Cardiac muscle cell (in vitro differentiated cells and primary cell): ENCODE results near the gene BEAN1. TPM values are rescaled to one million over a fixed set of nuclear protein-coding genes. Genes with fewer than 3 reads are reported as not detected.

Experiments used
- DNase-seq, 2 donors: peaks; one replicate each; pipeline versions ENCODE4 v3.0.0 to v3.0.0-alpha.2; 2010 to 2017; ENCODE audit warnings: low read depth in 1 of 2, low spot score in 1 of 2
- H3K27ac ChIP-seq: fragments of 200-600 bp; sonication (generic); 2 replicates; pipeline ENCODE4 v1.5.1; 2016
- H3K27me3 ChIP-seq: fragments of 200-600 bp; sonication (generic); 2 replicates; pipeline ENCODE4 v1.6.0; 2016; ENCODE audit warnings: control low read depth
- H3K36me3 ChIP-seq: fragments of 200-600 bp; sonication (generic); 2 replicates; pipeline ENCODE4 v1.5.1; 2016; ENCODE audit warnings: control low read depth
- H3K4me1 ChIP-seq: fragments of 200-600 bp; sonication (generic); 2 replicates; pipeline ENCODE4 v1.8.1; 2017; ENCODE audit warnings: low read depth, mild to moderate bottlenecking, mixed run types
- H3K4me3 ChIP-seq: fragments of 200-600 bp; sonication (generic); 2 replicates; pipeline ENCODE4 v1.5.1; 2016; ENCODE audit warnings: mild to moderate bottlenecking
- H3K9me3 ChIP-seq: fragments of 200-600 bp; sonication (generic); 2 replicates; pipeline ENCODE4 v1.5.1; 2017; ENCODE audit warnings: low read depth, mild to moderate bottlenecking, control low read depth
- polyA plus RNA-seq: library from polyadenylated mRNA; unstranded; fragments of >200 nt; fragmentation: Nextera tagmentation; extraction: Ambion mirVana; gene quantifications from 2 replicates; pipeline ENCODE4 v1.2.1, GENCODE V29; 2016
- total RNA-seq: library from RNA; depleted of rRNA; stranded (reverse); fragments of >200 nt; gene quantifications from 2 replicates; pipeline ENCODE4 v1.2.3, GENCODE V29; 2016
- TF ChIP-seq, protein P1 (sequence below): IDR thresholded peaks from 2 replicates; pipeline ENCODE4 v1.5.1; 2012; ENCODE audit warnings: low read depth, mild to moderate bottlenecking, low read length

BEAN1 gene
- total RNA-seq (1.2 and 2.4 TPM in 2 replicates), polyA plus RNA-seq (2.9 and 3.0 TPM in 2 replicates)

GRCh38 chr16:66427036-66427860, at the start of gene BEAN1:
BEAN1 (plus strand) TSS chr16:66427295; CDS start chr16:66437677, 10,382 bp downstream.
- no peaks in the 10 kb centered on the region for H3K4me1 ChIP-seq
- TF ChIP-seq, protein P1, sequence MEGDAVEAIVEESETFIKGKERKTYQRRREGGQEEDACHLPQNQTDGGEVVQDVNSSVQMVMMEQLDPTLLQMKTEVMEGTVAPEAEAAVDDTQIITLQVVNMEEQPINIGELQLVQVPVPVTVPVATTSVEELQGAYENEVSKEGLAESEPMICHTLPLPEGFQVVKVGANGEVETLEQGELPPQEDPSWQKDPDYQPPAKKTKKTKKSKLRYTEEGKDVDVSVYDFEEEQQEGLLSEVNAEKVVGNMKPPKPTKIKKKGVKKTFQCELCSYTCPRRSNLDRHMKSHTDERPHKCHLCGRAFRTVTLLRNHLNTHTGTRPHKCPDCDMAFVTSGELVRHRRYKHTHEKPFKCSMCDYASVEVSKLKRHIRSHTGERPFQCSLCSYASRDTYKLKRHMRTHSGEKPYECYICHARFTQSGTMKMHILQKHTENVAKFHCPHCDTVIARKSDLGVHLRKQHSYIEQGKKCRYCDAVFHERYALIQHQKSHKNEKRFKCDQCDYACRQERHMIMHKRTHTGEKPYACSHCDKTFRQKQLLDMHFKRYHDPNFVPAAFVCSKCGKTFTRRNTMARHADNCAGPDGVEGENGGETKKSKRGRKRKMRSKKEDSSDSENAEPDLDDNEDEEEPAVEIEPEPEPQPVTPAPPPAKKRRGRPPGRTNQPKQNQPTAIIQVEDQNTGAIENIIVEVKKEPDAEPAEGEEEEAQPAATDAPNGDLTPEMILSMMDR, result no peak
- H3K36me3 ChIP-seq, result no peaks in the 10 kb centered on the region
- H3K4me3 ChIP-seq, result peak within 1 kb of the TSS; percentile 78
- no peak within 1 kb of the TSS for H3K27ac ChIP-seq
- no peaks in the 10 kb centered on the region for H3K9me3 ChIP-seq
- peak; percentile 54 to 71 for DNase-seq
- H3K27me3 ChIP-seq, result peaks cover 93% of the 10 kb centered on the region

DNA sequence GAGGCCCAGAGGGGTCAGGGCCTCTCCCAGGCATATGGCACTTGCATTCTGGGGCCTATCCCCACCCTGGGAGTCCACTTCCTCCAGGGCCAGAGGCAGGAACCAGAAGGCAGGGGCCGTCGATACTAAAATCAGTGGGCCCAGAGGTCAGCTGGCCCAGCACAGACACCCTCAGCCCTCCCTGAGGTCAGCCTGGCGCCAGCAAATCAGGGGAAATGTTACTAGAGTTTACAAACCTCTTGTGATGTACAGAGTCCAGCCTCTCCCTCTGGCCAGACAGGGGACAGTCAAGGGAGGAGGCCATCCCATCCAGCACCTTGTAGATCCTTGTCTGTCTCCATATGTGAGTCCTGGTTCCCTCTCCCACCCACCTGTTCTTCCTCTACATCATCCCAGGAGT, 49.8 kb upstream of the BEAN1 start:
- no peak overlapping the region for H3K4me3 ChIP-seq
- no peak overlapping the region for H3K27ac ChIP-seq
- no peaks in the 10 kb centered on the region for H3K4me1 ChIP-seq
- no peaks in the 10 kb centered on the region for H3K9me3 ChIP-seq
- no peaks in the 10 kb centered on the region for H3K27me3 ChIP-seq
- H3K36me3 ChIP-seq, result no peaks in the 10 kb centered on the region
- TF ChIP-seq, protein P1, result no peak
- no peak for DNase-seq

DNA sequence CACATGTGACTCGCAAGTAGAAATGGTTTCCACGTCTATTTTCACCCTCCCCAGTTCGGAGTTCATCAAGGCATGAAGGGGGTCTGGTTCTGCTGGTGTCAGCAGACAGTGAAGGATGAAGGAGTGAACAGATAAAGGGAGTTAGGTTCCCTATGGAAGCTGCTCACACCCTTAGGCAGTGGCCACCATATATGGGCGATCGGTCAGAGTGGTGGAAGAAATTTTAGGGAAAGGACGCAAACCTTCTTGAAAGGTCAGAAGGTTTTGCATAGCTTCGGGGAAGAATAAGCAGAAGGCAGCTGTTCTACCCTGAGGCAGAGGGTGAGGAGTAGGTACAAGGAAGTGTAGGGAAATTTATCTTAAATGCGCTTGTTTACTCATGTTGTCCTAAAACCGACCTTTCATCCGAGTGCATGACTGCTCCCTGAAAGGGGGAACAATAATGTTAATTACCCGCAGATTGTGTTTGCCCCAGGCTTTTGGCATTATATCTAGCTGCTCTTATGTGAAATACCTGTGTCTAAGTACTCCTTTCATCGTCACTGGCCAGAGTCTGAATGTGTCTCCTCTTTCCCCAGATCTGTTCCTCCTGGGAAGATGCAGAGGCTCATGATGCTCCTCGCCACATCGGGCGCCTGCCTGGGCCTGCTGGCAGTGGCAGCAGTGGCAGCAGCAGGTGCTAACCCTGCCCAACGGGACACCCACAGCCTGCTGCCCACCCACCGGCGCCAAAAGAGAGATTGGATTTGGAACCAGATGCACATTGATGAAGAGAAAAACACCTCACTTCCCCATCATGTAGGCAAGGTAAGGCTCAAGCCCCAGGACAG, 48.1 kb upstream of the BEAN1 start:
- no peaks in the 10 kb centered on the region for H3K27me3 ChIP-seq
- no peak overlapping the region for H3K27ac ChIP-seq
- TF ChIP-seq, protein P1, result no peak
- H3K4me3 ChIP-seq, result no peak overlapping the region
- DNase-seq, result no peak
- H3K36me3 ChIP-seq, result no peaks in the 10 kb centered on the region
- H3K9me3 ChIP-seq, result no peaks in the 10 kb centered on the region
- H3K4me1 ChIP-seq, result peaks cover 9% of the 10 kb centered on the region

DNA sequence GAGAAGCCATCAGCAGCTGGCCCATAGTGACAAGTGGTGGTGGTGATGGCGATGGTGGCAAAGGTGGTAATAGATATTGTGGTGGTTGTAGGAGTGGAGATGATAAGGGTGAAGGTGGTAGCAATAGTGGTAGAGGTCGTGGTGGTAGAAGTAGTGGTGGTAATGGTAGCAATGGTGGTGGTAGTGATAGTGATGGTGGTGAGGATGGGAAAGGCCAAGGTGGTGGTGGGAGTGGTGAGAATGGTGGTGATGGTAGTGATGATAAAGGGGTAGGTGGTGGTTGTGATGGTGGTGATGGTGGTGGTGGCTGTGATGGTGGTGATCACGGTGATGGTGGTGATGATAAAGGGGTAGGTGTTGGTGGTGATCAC, 47.5 kb upstream of the BEAN1 start:
- no peak for DNase-seq
- H3K36me3 ChIP-seq, result no peaks in the 10 kb centered on the region
- peaks cover 9% of the 10 kb centered on the region for H3K4me1 ChIP-seq
- TF ChIP-seq, protein P1, result no peak
- no peak overlapping the region for H3K4me3 ChIP-seq
- no peaks in the 10 kb centered on the region for H3K27me3 ChIP-seq
- H3K27ac ChIP-seq, result no peak overlapping the region
- no peaks in the 10 kb centered on the region for H3K9me3 ChIP-seq

DNA sequence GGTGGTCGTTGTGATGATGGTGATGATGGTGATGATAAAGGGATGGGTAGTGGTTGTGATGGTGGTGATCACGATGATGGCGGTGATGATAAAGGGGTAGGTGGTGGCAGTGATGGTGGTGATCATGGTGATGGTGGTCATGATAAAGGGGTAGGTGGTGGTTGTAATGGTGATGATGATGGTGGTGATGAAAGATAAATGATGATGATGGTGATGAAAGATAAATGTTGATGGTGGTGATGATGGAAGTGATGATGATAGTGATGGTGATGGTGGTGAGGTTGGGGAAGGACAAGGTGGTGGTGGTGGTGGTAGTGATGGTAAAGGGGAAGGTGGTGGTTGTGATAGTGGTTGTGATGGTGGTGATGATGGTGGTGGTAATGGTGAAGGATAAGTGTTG, 46.7 kb upstream of the BEAN1 start:
- H3K9me3 ChIP-seq, result no peaks in the 10 kb centered on the region
- TF ChIP-seq, protein P1, result no peak
- DNase-seq, result no peak
- no peaks in the 10 kb centered on the region for H3K27me3 ChIP-seq
- peaks cover 9% of the 10 kb centered on the region for H3K4me1 ChIP-seq
- H3K27ac ChIP-seq, result no peak overlapping the region
- no peaks in the 10 kb centered on the region for H3K36me3 ChIP-seq
- H3K4me3 ChIP-seq, result no peak overlapping the region
